Measurements from ENCODE around the gene LIMK1. TPM values are rescaled to one million over a fixed set of nuclear protein-coding genes. Genes with fewer than 3 reads are reported as not detected.
"Not testable (repeated sequence)": the region's sequence is repeated elsewhere in the genome, so short reads cannot be mapped to it uniquely, and the experiment has no call there.

LIMK1 gene
- total RNA-seq, 1 donor from 2014 or later: 20.4 TPM

DNA sequence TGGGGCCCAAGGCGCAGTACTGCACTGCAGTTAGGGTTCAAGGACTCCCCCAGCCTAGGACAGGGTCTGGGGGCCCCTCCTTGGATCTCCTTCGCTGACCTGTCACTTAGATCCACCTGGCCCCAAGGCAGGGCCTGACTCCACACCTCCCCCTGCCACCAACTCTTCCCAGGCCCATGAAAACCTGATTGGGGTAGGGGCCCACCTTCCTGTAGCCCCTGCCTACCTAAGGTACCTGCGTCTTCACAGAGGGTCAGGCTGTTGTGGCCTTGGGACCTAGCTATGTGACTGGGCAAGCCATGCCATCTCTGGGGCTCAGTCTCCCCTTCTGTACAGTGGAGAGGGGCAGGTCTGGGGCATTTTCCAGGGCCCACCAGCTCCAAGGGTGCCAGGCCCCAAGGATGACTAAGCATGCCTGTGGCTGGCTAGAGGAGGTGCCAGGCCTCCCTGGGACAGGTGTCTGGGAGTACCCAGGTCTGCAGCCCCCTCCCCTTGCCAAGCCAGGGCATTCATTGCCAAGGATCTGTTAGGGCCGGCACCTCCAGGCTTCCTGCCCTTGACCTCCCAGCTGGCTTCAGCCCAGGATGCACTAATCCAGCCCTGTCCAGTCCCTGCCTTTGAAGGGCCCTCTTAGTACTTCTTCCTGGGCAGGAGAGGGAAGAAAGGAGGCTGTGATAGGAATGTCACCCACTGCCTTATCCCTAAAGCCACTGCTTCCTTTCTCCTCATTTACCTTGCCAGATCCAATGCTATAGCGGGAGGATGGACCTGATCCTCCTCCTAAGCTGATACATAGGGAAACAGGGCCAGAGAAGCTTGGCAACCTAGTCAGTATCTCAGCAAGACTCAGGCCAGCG is 1.3 kb downstream of the LIMK1 start:
- DNase-seq: peak; percentile 11

GRCh38 chr7:74087791-74088453 is 4.3 kb downstream of the LIMK1 start:
- DNase-seq: no peak

DNA sequence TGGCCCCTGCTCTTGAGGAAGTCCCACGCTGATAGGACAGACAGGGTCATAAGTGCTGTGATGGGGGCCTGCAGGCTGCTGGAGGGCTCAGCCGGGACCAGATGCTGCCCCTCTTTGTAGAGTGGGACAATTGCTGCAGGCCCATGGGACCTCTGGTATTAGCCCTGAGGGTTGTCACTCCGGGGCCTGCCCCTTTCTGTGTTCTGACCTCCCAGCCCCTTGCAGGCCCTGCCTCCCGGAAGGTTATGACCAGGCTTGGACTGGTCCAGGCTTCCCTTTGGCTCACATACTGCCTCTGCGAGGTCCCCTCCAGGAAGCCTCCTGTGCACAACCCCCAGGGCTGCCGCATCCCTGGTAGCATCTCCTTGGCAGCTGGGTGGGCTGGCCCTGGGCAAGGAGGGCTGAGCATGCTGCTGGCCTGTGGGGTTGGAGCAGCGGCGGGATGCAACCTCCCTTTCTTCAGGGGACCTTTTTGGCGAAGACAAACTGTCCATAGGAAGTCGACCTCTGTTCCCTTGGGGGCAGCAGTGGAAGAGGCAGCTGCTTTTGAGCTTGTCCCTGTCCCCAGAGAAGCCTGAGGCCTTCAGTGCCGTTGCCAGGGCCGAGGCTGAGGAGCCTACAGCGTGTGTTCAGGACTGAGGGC is 8.8 kb downstream of the LIMK1 start:
- DNase-seq: peak; percentile 8

DNA sequence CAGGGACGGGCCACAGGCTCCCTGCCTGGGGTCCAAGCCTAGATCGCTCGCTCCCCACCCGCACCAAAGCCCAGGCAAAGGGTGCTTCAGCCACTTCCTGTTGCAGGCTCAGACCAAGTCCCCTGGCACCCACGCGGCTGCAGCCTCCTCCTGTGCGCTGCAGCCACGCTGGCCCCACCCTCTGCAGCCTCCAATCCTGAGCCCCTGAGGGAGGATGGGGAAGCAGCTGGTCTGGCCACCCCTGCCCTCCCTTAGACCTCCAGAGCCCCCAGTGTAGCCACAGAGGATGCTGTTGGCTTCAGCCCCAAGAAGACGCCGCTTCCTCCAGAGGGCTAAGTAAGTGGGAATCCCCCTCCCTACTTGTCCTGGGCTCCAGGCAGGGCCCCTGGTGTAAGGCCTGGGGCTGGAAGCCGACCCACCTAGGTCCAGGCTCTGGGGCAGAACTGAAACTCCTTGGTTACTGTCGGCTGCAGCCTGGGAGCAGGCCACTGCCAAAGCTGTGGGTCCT is 9.4 kb downstream of the LIMK1 start:
- DNase-seq: peak; percentile 43

- DNase-seq: no peak
Measured at GRCh38 chr7:74093671-74094223, 10.1 kb downstream of the LIMK1 start.

- DNase-seq: peak; percentile 91
Measured at GRCh38 chr7:74094224-74095101, 10.9 kb downstream of the LIMK1 start.

DNA sequence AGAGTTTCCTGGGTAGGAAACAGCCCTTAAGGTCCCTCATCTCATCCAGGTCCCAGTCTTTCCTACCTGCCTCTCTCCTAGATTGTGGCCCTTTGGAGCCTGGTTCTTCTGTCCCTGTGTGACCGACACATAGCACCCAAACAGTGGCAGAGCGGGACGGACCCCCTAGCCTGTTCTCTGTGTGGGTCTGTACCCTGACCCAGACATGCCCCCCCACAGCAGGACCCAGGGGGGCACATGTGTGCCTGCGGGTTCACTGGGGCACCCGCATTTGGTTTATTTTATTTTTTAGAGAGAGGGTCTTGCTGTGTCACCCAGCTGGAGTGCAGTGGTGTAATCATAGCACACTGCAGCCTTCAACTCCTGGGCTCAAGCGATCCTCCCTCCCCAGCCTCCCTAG is 11.5 kb downstream of the LIMK1 start:
- no peak for DNase-seq

GRCh38 chr7:74097937-74098614 is 14.5 kb downstream of the LIMK1 start:
- DNase-seq: peak; percentile 90

DNA sequence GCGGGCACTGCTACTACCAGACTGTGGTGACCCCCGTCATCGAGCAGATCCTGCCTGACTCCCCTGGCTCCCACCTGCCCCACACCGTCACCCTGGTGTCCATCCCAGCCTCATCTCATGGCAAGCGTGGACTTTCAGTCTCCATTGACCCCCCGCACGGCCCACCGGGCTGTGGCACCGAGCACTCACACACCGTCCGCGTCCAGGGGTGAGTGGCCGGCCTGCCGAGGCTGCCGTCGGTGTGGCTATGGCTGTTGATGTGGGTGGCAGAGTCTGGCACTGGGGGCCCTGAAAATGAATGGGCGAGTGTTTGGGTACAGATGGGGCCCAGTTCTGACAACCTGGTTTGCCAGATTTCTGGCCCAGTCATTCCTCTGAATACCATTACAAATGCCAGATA is 15.4 kb downstream of the LIMK1 start:
- DNase-seq: no peak

DNA sequence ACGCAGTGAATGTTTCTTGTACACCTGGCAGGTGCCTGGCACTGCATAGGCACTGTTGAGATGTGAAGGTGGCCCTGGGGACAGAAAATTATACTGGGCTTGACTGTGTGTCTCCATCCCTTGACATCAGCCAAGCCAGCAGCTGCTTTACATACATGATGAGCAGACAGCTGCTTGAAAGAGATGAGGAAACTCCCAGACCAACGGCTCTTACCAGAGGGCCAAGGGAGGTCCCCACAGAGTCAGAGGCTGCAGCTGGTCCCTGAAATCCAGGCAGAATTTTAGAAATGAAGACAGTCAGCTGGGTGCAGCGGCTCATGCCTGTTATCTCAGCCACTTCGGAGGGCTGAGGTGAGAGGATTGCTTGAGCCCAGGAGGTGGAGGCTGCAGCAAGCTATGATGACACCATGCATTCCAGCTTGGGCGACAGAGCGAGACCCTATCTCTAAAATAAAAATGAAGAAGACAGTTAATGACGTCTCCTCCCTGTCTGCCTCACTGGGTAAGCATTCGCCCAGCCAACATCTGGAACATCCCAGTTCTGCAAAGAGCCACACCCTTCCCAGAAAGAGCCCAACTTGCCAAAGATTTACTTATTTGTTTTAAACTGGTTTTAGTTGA is 17.6 kb downstream of the LIMK1 start:
- no peak for DNase-seq

GRCh38 chr7:74103219-74103772 is 19.7 kb downstream of the LIMK1 start:
- no peak for DNase-seq

DNA sequence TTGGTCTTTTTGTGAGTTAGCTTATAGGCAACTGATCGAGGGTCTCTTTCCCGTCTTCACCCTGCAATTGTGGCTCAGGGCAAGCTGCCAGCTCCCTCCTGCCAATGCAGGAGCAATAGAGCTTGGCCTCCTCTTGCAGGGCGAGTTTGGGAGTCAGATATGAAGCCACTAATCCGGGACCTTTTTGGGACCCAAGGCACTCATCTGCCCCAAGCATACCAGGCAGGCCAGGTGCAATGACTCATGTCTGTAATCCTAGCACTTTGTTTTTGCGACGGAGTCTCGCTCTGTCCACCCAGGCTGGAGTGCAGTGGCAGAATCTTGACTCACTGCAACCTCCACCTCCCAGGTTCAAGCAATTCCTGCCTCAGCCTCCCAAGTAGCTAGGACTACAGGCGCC is 21.1 kb downstream of the LIMK1 start:
- no peak for DNase-seq

- no peak for DNase-seq
Measured at GRCh38 chr7:74105992-74106391, 22.4 kb downstream of the LIMK1 start.

DNA sequence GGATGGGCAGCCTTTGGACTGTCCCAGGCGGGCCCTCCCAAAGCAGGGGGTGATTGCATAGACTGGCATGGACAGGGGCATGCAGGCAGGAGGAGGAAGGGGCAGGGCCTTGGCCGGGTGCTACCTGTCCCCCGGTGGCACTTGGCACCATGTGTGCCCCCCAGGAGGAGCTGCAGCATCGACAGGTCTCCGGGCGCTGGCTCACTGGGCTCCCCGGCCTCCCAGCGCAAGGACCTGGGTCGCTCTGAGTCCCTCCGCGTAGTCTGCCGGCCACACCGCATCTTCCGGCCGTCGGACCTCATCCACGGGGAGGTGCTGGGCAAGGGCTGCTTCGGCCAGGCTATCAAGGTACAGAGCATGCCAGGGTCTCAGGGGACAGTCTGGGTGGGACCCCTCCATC is 23.2 kb downstream of the LIMK1 start:
- no peak for DNase-seq

- DNase-seq: peak; percentile 6
Measured at GRCh38 chr7:74115326-74115725, 31.7 kb downstream of the LIMK1 start.

DNA sequence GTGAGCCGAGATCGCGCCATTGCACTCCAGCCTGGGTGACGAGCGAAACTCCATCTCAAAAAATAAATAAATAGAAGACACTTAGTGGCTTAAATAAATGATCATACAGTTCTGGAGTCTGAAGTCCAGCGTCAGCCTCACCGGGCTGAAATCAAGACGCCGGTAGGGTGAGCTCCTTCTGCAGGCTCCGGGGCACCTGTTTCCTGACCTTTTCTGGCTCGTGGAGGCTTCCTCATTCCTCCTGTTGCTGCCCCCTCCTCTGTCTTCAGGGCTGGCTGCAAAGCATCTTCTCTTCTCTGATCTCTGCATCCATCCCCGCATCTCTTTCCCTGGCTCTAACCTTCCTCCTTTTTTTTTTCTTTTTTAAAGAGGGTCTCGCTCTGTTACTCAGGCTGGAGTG is 32.8 kb downstream of the LIMK1 start:
- no peak for DNase-seq

DNA sequence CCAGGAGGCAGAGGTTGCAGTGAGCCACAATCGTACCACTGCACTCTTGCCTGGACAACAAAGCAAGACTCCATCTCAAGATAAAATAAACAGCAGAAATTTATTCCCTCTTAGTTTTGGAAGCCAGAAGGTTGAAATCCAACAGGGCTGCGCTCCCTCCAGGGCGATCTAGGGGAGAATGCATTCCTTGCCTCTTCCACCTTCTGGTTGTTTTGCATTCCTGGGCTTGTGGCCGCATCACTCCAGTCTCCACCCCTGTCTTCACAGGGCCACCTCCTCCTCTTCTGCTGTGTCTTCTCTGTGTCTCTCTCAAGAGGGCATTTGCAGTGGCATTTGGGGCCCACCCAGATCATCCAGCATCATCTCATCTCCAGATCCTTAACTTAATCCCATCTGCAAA is 36.2 kb downstream of the LIMK1 start:
- no peak for DNase-seq

GRCh38 chr7:74121401-74122249 is 38.0 kb downstream of the LIMK1 start:
- DNase-seq: no peak

- not testable (repeated sequence) for DNase-seq
Measured at GRCh38 chr7:74123892-74124291, 40.3 kb downstream of the LIMK1 start.

All from dermis blood vessel endothelial cell (primary cell).